HG02763 (cell line): ENCODE data around the gene HOXC9.

Source experiments
- ATAC-seq: cut with Tn5 transposase; IDR thresholded peaks from one replicate; pipeline ENCODE4 v1.9.1; 2021; ENCODE audit warnings: mild to moderate bottlenecking, moderate library complexity; ENCODE audit not compliant: unreplicated experiment

HOXC9 gene

GRCh38 chr12:53998900-53999236 is 1.1 kb upstream of the HOXC9 start:
- ATAC-seq, result no peak

GRCh38 chr12:53999559-54000115 is 324 bp upstream of the HOXC9 start:
- ATAC-seq, result no peak

GRCh38 chr12:54001283-54002187 is 1.6 kb downstream of the HOXC9 start:
- no peak for ATAC-seq

- no peak for ATAC-seq
Measured at GRCh38 chr12:54002278-54002914, 2.4 kb downstream of the HOXC9 start.

- no peak for ATAC-seq
Measured at GRCh38 chr12:54002915-54003389, 3.0 kb downstream of the HOXC9 start.

GRCh38 chr12:54003625-54004024 is 3.7 kb downstream of the HOXC9 start:
- no peak for ATAC-seq

GRCh38 chr12:54004063-54004840 is 4.3 kb downstream of the HOXC9 start:
- ATAC-seq, result no peak

GRCh38 chr12:54004841-54005530 is 5.0 kb downstream of the HOXC9 start:
- no peak for ATAC-seq

GRCh38 chr12:54005531-54005852 is 5.5 kb downstream of the HOXC9 start:
- ATAC-seq, result no peak

GRCh38 chr12:54005853-54006558 is 6.0 kb downstream of the HOXC9 start:
- ATAC-seq, result peak; percentile 63

- no peak for ATAC-seq
Measured at GRCh38 chr12:54006559-54007220, 6.7 kb downstream of the HOXC9 start.

GRCh38 chr12:54007538-54008259 is 7.7 kb downstream of the HOXC9 start:
- no peak for ATAC-seq

GRCh38 chr12:54008260-54008552 is 8.2 kb downstream of the HOXC9 start:
- no peak for ATAC-seq

GRCh38 chr12:54009171-54010052 is 9.5 kb downstream of the HOXC9 start:
- no peak for ATAC-seq

GRCh38 chr12:54010053-54010971 is 10.4 kb downstream of the HOXC9 start:
- ATAC-seq, result no peak

GRCh38 chr12:54010972-54011664 is 11.2 kb downstream of the HOXC9 start:
- ATAC-seq, result no peak
